ENCODE data around the gene HK1. TPM values are rescaled to one million over a fixed set of nuclear protein-coding genes. Genes with fewer than 3 reads are reported as not detected.

The HK1 gene
- total RNA-seq, 1 experiment from 2014 or later = 219 TPM

GRCh38 chr10:69384320-69384719 lies 106.0 kb downstream of the HK1 start:
- peaks cover 11% of the 10 kb centered on the region for H3K4me1 Mint-ChIP-seq
- DNase-seq (ENCODE audit: low spot score) (no peak), ATAC-seq (no peak)
- H3K27me3 Mint-ChIP-seq (ENCODE audit: low read depth) = no peaks in the 10 kb centered on the region
- ChIA-PET CTCF (no interaction called here), POLR2A (no interaction called here)
- peaks cover 4% of the 10 kb centered on the region; the same call in 1 of the 2 replicates for H3K9me3 Mint-ChIP-seq
- no peak overlapping the region for H3K27ac Mint-ChIP-seq
- peaks cover 88% of the 10 kb centered on the region for H3K36me3 Mint-ChIP-seq
- TF ChIP-seq CTCF (IDR thresholded peaks at IDR 0.05) (no peak), CREB1 (CRISPR knock-in tag; IDR thresholded peaks at IDR 0.05) (no peak), KAT7 (CRISPR knock-in tag; IDR thresholded peaks at IDR 0.05; ENCODE audit: borderline replicate concordance) (no peak), MYBL2 (CRISPR knock-in tag; IDR thresholded peaks at IDR 0.05) (no peak), GTF2I (CRISPR knock-in tag; conservative IDR thresholded peaks at IDR 0.05) (no peak), ARID4B (CRISPR knock-in tag; IDR thresholded peaks at IDR 0.05; ENCODE audit: borderline replicate concordance) (no peak), ESRRA (CRISPR knock-in tag; IDR thresholded peaks at IDR 0.05; ENCODE audit: borderline replicate concordance) (no peak), CBFB (CRISPR knock-in tag; IDR thresholded peaks at IDR 0.05; ENCODE audit: low read depth) (no peak)
- TF ChIP-seq, protein P1, sequence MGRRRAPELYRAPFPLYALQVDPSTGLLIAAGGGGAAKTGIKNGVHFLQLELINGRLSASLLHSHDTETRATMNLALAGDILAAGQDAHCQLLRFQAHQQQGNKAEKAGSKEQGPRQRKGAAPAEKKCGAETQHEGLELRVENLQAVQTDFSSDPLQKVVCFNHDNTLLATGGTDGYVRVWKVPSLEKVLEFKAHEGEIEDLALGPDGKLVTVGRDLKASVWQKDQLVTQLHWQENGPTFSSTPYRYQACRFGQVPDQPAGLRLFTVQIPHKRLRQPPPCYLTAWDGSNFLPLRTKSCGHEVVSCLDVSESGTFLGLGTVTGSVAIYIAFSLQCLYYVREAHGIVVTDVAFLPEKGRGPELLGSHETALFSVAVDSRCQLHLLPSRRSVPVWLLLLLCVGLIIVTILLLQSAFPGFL (CRISPR knock-in tag; IDR thresholded peaks at IDR 0.05; ENCODE audit: borderline replicate concordance) = no peak
- TF ChIP-seq, protein P2, sequence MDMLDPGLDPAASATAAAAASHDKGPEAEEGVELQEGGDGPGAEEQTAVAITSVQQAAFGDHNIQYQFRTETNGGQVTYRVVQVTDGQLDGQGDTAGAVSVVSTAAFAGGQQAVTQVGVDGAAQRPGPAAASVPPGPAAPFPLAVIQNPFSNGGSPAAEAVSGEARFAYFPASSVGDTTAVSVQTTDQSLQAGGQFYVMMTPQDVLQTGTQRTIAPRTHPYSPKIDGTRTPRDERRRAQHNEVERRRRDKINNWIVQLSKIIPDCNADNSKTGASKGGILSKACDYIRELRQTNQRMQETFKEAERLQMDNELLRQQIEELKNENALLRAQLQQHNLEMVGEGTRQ (CRISPR knock-in tag; IDR thresholded peaks at IDR 0.05) = no peak
- TF ChIP-seq, protein P3, sequence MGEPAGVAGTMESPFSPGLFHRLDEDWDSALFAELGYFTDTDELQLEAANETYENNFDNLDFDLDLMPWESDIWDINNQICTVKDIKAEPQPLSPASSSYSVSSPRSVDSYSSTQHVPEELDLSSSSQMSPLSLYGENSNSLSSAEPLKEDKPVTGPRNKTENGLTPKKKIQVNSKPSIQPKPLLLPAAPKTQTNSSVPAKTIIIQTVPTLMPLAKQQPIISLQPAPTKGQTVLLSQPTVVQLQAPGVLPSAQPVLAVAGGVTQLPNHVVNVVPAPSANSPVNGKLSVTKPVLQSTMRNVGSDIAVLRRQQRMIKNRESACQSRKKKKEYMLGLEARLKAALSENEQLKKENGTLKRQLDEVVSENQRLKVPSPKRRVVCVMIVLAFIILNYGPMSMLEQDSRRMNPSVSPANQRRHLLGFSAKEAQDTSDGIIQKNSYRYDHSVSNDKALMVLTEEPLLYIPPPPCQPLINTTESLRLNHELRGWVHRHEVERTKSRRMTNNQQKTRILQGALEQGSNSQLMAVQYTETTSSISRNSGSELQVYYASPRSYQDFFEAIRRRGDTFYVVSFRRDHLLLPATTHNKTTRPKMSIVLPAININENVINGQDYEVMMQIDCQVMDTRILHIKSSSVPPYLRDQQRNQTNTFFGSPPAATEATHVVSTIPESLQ (CRISPR knock-in tag; IDR thresholded peaks at IDR 0.05) = no peak
- H3K4me3 Mint-ChIP-seq = no peak overlapping the region

DNA sequence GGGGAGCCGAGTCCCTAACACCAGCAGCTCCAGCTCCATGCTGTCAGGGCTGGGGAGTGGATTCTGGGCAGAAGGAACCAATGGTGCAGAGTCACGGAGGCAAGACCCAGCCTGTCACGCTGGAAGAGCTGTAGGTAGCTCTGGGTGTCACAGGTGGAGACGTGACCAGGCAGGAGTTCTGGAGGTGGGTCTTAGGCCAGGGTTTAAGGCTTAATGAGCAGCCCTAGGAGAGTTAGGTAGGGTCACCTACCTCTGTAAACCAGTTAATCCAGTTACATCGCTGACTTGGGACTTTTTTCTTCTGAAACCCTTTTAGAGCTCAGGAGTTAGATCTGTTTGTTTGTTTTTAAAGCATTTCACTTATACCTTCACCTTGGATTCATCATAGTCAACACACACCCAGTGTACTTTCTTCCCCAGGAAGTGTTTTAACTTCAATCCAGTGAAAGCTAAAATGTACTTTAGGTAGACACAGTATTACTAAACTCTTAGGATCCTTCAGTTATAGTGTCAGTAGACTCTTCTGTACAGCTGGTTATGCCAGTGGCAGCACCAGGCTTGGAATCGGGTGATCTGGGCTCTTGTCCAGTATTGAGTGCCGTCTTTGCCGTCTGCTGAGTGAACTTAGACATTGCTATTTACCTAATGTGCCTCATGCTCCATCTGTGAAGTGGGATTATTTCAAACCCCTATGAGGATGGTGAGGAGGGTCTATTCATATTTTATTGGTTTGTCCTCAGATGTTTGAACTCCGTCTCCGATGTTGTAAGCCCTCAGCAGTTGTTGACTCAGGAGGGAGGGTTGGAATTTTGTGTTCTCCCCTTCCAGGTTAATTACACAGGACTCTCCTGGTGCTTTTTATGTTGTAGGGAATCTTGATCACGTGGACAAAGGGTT lies 107.4 kb downstream of the HK1 start:
- peaks cover 24% of the 10 kb centered on the region for H3K4me1 Mint-ChIP-seq

More for the DNA sequence above, 107.4 kb downstream of the HK1 start:
- Mint-ChIP-seq H3K4me3 (no peak overlapping the region), H3K36me3 (peaks cover 80% of the 10 kb centered on the region), H3K27ac (no peak overlapping the region; the same call in 1 of the 2 replicates), H3K27me3 (ENCODE audit: low read depth) (no peaks in the 10 kb centered on the region), H3K9me3 (peaks cover 4% of the 10 kb centered on the region; the same call in 1 of the 2 replicates)
- ChIA-PET POLR2A (no interaction called here), CTCF (no interaction called here)
- no peak for DNase-seq (ENCODE audit: low spot score)
- TF ChIP-seq, protein P4, sequence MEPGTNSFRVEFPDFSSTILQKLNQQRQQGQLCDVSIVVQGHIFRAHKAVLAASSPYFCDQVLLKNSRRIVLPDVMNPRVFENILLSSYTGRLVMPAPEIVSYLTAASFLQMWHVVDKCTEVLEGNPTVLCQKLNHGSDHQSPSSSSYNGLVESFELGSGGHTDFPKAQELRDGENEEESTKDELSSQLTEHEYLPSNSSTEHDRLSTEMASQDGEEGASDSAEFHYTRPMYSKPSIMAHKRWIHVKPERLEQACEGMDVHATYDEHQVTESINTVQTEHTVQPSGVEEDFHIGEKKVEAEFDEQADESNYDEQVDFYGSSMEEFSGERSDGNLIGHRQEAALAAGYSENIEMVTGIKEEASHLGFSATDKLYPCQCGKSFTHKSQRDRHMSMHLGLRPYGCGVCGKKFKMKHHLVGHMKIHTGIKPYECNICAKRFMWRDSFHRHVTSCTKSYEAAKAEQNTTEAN (CRISPR knock-in tag; IDR thresholded peaks at IDR 0.05) = no peak
- TF ChIP-seq, protein P5, sequence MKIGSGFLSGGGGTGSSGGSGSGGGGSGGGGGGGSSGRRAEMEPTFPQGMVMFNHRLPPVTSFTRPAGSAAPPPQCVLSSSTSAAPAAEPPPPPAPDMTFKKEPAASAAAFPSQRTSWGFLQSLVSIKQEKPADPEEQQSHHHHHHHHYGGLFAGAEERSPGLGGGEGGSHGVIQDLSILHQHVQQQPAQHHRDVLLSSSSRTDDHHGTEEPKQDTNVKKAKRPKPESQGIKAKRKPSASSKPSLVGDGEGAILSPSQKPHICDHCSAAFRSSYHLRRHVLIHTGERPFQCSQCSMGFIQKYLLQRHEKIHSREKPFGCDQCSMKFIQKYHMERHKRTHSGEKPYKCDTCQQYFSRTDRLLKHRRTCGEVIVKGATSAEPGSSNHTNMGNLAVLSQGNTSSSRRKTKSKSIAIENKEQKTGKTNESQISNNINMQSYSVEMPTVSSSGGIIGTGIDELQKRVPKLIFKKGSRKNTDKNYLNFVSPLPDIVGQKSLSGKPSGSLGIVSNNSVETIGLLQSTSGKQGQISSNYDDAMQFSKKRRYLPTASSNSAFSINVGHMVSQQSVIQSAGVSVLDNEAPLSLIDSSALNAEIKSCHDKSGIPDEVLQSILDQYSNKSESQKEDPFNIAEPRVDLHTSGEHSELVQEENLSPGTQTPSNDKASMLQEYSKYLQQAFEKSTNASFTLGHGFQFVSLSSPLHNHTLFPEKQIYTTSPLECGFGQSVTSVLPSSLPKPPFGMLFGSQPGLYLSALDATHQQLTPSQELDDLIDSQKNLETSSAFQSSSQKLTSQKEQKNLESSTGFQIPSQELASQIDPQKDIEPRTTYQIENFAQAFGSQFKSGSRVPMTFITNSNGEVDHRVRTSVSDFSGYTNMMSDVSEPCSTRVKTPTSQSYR (CRISPR knock-in tag; IDR thresholded peaks at IDR 0.05) = no peak
- ATAC-seq = no peak
